HEK293 (cell line): Measurements from ENCODE around the gene ARHGEF2.

Source experiments
- AEBP2 ChIP-seq: fragments of 450-650 bp; formaldehyde crosslinking; IDR thresholded peaks from 2 replicates; pipeline ENCODE4 v1.5.1; 2016; ENCODE audit warnings: missing biosample characterization, missing genetic modification characterization, borderline replicate concordance
- ATF2 ChIP-seq: fragments of 450-650 bp; formaldehyde crosslinking; IDR thresholded peaks from 2 replicates; pipeline ENCODE4 v1.5.1; 2016; ENCODE audit warnings: missing biosample characterization, missing genetic modification characterization, low read depth
- FEZF1 ChIP-seq: fragments of 450-650 bp; formaldehyde crosslinking; IDR thresholded peaks from 2 replicates; pipeline ENCODE4 v1.5.1; 2016; ENCODE audit warnings: missing biosample characterization, missing genetic modification characterization
- KLF16 ChIP-seq: fragments of 450-650 bp; formaldehyde crosslinking; IDR thresholded peaks from 2 replicates; pipeline ENCODE4 v1.5.1; 2017; ENCODE audit warnings: missing biosample characterization, missing genetic modification characterization
- KLF7 ChIP-seq: fragments of 450-650 bp; formaldehyde crosslinking; IDR thresholded peaks from 2 replicates; pipeline ENCODE4 v1.5.1; 2016; ENCODE audit warnings: missing biosample characterization, missing genetic modification characterization, borderline replicate concordance
- MZF1 ChIP-seq: fragments of 450-650 bp; formaldehyde crosslinking; IDR thresholded peaks from 2 replicates; pipeline ENCODE4 v1.5.1; 2017; ENCODE audit warnings: missing biosample characterization, missing genetic modification characterization, borderline replicate concordance
- OVOL3 ChIP-seq: fragments of 450-650 bp; formaldehyde crosslinking; IDR thresholded peaks from 2 replicates; pipeline ENCODE4 v1.5.1; 2016; ENCODE audit warnings: missing biosample characterization, missing genetic modification characterization
- SCRT1 ChIP-seq: fragments of 450-650 bp; formaldehyde crosslinking; IDR thresholded peaks from 2 replicates; pipeline ENCODE4 v1.5.1; 2016; ENCODE audit warnings: missing biosample characterization, missing genetic modification characterization, borderline replicate concordance
- YY1 ChIP-seq: fragments of 450-650 bp; formaldehyde crosslinking; IDR thresholded peaks from 2 replicates; pipeline ENCODE4 v1.5.1; 2018; ENCODE audit warnings: missing biosample characterization, missing genetic modification characterization
- ZBTB17 ChIP-seq: fragments of 450-650 bp; formaldehyde crosslinking; IDR thresholded peaks from 2 replicates; pipeline ENCODE4 v1.5.1; 2016; ENCODE audit warnings: missing biosample characterization, missing genetic modification characterization
- ZBTB20 ChIP-seq: fragments of 450-650 bp; formaldehyde crosslinking; IDR thresholded peaks from 2 replicates; pipeline ENCODE4 v1.5.1; 2016; ENCODE audit warnings: missing biosample characterization, missing genetic modification characterization
- ZBTB21 ChIP-seq: fragments of 450-650 bp; formaldehyde crosslinking; IDR thresholded peaks from 2 replicates; pipeline ENCODE4 v1.5.1; 2017; ENCODE audit warnings: missing biosample characterization, missing genetic modification characterization
- ZEB2 ChIP-seq: fragments of 450-650 bp; formaldehyde crosslinking; IDR thresholded peaks from 2 replicates; pipeline ENCODE4 v1.5.1; 2016; ENCODE audit warnings: missing biosample characterization, missing genetic modification characterization
- ZIC2 ChIP-seq: fragments of 450-650 bp; formaldehyde crosslinking; IDR thresholded peaks from 2 replicates; pipeline ENCODE4 v1.5.1; 2016; ENCODE audit warnings: missing biosample characterization, missing genetic modification characterization
- ZNF140 ChIP-seq: fragments of 450-650 bp; formaldehyde crosslinking; IDR thresholded peaks from 2 replicates; pipeline ENCODE4 v1.5.1; 2016; ENCODE audit warnings: missing biosample characterization, missing genetic modification characterization
- ZNF155 ChIP-seq: fragments of 450-650 bp; formaldehyde crosslinking; IDR thresholded peaks from 2 replicates; pipeline ENCODE4 v1.5.1; 2016; ENCODE audit warnings: missing biosample characterization, missing genetic modification characterization
- ZNF2 ChIP-seq: fragments of 450-650 bp; formaldehyde crosslinking; IDR thresholded peaks from 2 replicates; pipeline ENCODE4 v1.5.1; 2016; ENCODE audit warnings: missing biosample characterization, missing genetic modification characterization
- ZNF202 ChIP-seq: fragments of 450-650 bp; formaldehyde crosslinking; IDR thresholded peaks from 2 replicates; pipeline ENCODE4 v1.5.1; 2016; ENCODE audit warnings: missing biosample characterization, missing genetic modification characterization, borderline replicate concordance
- ZNF221 ChIP-seq: fragments of 450-650 bp; formaldehyde crosslinking; IDR thresholded peaks from 2 replicates; pipeline ENCODE4 v1.5.1; 2017; ENCODE audit warnings: missing biosample characterization, missing genetic modification characterization, borderline replicate concordance
- ZNF23 ChIP-seq: fragments of 450-650 bp; formaldehyde crosslinking; IDR thresholded peaks from 2 replicates; pipeline ENCODE4 v1.5.1; 2016; ENCODE audit warnings: missing biosample characterization, missing genetic modification characterization, borderline replicate concordance
- ZNF324 ChIP-seq: fragments of 450-650 bp; formaldehyde crosslinking; IDR thresholded peaks from 2 replicates; pipeline ENCODE4 v1.5.1; 2016; ENCODE audit warnings: missing biosample characterization, missing genetic modification characterization
- ZNF416 ChIP-seq: fragments of 450-650 bp; formaldehyde crosslinking; IDR thresholded peaks from 2 replicates; pipeline ENCODE4 v1.5.1; 2016; ENCODE audit warnings: missing biosample characterization, missing genetic modification characterization
- ZNF426 ChIP-seq: fragments of 450-650 bp; formaldehyde crosslinking; IDR thresholded peaks from 2 replicates; pipeline ENCODE4 v1.5.1; 2017; ENCODE audit warnings: missing biosample characterization, missing genetic modification characterization, mild to moderate bottlenecking, inconsistent platforms, moderate library complexity
- ZNF513 ChIP-seq: fragments of 450-650 bp; IDR thresholded peaks from 2 replicates; pipeline ENCODE4 v1.5.1; 2018; ENCODE audit warnings: missing biosample characterization, missing genetic modification characterization
- ZNF585B ChIP-seq: fragments of 450-650 bp; formaldehyde crosslinking; IDR thresholded peaks from 2 replicates; pipeline ENCODE4 v1.5.1; 2016; ENCODE audit warnings: missing biosample characterization, missing genetic modification characterization
- ZNF600 ChIP-seq: fragments of 450-650 bp; formaldehyde crosslinking; IDR thresholded peaks from 2 replicates; pipeline ENCODE4 v1.5.1; 2016; ENCODE audit warnings: missing biosample characterization, missing genetic modification characterization
- ZNF610 ChIP-seq: fragments of 450-650 bp; formaldehyde crosslinking; IDR thresholded peaks from 2 replicates; pipeline ENCODE4 v1.5.1; 2016; ENCODE audit warnings: missing biosample characterization, missing genetic modification characterization, borderline replicate concordance
- ZNF624 ChIP-seq: fragments of 450-650 bp; formaldehyde crosslinking; IDR thresholded peaks from 2 replicates; pipeline ENCODE4 v1.5.1; 2017; ENCODE audit warnings: missing biosample characterization, missing genetic modification characterization
- ZNF626 ChIP-seq: fragments of 450-650 bp; sonication (Bioruptor Pico); formaldehyde crosslinking; IDR thresholded peaks from 2 replicates; pipeline ENCODE4 v1.5.1; 2018; ENCODE audit warnings: missing biosample characterization, missing genetic modification characterization, inconsistent platforms
- ZNF654 ChIP-seq: fragments of 450-650 bp; formaldehyde crosslinking; IDR thresholded peaks from 2 replicates; pipeline ENCODE4 v1.5.1; 2016; ENCODE audit warnings: low read depth, missing biosample characterization, missing genetic modification characterization
- ZNF660 ChIP-seq: fragments of 450-650 bp; IDR thresholded peaks from 2 replicates; pipeline ENCODE4 v1.5.1; 2018; ENCODE audit warnings: missing biosample characterization, mild to moderate bottlenecking, missing genetic modification characterization
- ZNF76 ChIP-seq: fragments of 450-650 bp; formaldehyde crosslinking; IDR thresholded peaks from 2 replicates; pipeline ENCODE4; 2016; ENCODE audit warnings: low read depth, missing biosample characterization, missing genetic modification characterization, borderline replicate concordance
- ZSCAN30 ChIP-seq: fragments of 450-650 bp; IDR thresholded peaks from 2 replicates; pipeline ENCODE4 v1.5.1; 2018; ENCODE audit warnings: missing biosample characterization, mild to moderate bottlenecking, missing genetic modification characterization, moderate library complexity
- TF ChIP-seq, protein P1 (sequence below): fragments of 450-650 bp; formaldehyde crosslinking; IDR thresholded peaks from 2 replicates; pipeline ENCODE4 v1.5.1; 2016; ENCODE audit warnings: missing biosample characterization, missing genetic modification characterization
- TF ChIP-seq, protein P2 (sequence below): fragments of 450-650 bp; formaldehyde crosslinking; IDR thresholded peaks from 2 replicates; pipeline ENCODE4 v1.5.1; 2016; ENCODE audit warnings: missing biosample characterization, missing genetic modification characterization

Gene ARHGEF2

DNA sequence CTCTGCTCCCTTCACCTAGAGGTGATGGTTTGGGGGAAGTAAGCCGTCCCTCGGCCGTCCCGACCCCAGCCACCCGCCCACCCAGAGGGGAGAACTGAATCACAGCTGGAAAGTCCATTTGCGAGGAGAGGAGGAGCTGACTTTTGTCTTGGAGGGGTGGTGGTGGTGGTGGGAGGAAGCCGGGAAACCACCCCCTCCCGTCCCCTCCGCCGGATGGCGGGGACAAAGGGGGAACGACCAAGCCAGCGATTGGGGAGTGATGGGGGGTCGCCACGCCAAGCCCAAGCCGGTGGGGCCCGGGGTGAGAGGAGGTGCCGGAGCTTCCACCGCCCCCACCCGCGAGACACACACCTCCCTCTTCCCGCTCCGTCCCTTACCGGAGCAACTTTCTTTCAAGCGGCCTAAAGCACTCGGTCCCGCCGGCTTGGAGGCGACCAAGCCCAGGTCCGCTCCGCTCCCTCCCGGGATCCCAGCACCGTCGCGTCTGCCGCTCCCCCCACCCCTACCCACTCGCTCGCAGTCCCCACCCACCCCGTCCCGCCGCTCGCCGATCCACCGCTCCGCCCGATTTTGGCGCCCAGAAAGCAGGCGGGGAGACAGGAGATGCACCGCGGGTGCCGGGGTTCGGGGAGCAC, 540 bp downstream of the ARHGEF2 start (continued):
- TF ChIP-seq, protein P1, sequence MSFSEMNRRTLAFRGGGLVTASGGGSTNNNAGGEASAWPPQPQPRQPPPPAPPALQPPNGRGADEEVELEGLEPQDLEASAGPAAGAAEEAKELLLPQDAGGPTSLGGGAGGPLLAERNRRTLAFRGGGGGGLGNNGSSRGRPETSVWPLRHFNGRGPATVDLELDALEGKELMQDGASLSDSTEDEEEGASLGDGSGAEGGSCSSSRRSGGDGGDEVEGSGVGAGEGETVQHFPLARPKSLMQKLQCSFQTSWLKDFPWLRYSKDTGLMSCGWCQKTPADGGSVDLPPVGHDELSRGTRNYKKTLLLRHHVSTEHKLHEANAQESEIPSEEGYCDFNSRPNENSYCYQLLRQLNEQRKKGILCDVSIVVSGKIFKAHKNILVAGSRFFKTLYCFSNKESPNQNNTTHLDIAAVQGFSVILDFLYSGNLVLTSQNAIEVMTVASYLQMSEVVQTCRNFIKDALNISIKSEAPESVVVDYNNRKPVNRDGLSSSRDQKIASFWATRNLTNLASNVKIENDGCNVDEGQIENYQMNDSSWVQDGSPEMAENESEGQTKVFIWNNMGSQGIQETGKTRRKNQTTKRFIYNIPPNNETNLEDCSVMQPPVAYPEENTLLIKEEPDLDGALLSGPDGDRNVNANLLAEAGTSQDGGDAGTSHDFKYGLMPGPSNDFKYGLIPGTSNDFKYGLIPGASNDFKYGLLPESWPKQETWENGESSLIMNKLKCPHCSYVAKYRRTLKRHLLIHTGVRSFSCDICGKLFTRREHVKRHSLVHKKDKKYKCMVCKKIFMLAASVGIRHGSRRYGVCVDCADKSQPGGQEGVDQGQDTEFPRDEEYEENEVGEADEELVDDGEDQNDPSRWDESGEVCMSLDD (tag by site-specific recombination): no peak
- TF ChIP-seq ZEB2 (tag by site-specific recombination) (no peak), ZBTB21 (no peak), KLF7 (no peak), ATF2 (tag by site-specific recombination) (no peak), ZNF610 (tag by site-specific recombination) (no peak), ZNF324 (tag by site-specific recombination) (no peak), ZNF140 (tag by site-specific recombination) (no peak), ZBTB17 (tag by site-specific recombination) (peak; percentile 92), ZNF155 (tag by site-specific recombination) (no peak), ZNF624 (tag by site-specific recombination) (no peak), ZNF660 (peak; percentile 14; the same call in 1 of the 2 replicates), ZNF626 (tag by site-specific recombination) (no peak), ZNF76 (tag by site-specific recombination) (no peak; the same call in 1 of the 2 replicates), KLF16 (peak; percentile 9; the same call in 1 of the 2 replicates), ZNF600 (tag by site-specific recombination) (peak; percentile 83), AEBP2 (tag by site-specific recombination) (no peak), ZNF416 (tag by site-specific recombination) (0 out of 2 replicates have a peak, but pooled peaks have one; percentile 31), ZNF426 (no peak), ZNF23 (tag by site-specific recombination) (no peak), ZNF2 (0 out of 2 replicates have a peak, but pooled peaks have one; percentile 34), ZNF202 (tag by site-specific recombination) (no peak), ZNF513 (tag by site-specific recombination) (no peak), ZNF221 (tag by site-specific recombination) (no peak), ZNF654 (no peak), ZBTB20 (tag by site-specific recombination) (no peak), SCRT1 (tag by site-specific recombination) (no peak), ZIC2 (tag by site-specific recombination) (peak; percentile 22), ZSCAN30 (no peak), FEZF1 (tag by site-specific recombination) (no peak), OVOL3 (tag by site-specific recombination) (0 out of 2 replicates have a peak, but pooled peaks have one; percentile 4), MZF1 (tag by site-specific recombination) (peak; percentile 91), ZNF585B (tag by site-specific recombination) (no peak), YY1 (tag by site-specific recombination) (no peak)
- TF ChIP-seq, protein P2, sequence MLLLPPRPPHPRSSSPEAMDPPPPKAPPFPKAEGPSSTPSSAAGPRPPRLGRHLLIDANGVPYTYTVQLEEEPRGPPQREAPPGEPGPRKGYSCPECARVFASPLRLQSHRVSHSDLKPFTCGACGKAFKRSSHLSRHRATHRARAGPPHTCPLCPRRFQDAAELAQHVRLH (tag by site-specific recombination): no peak
